ENCODE data around the gene F7. TPM values are rescaled to one million over a fixed set of nuclear protein-coding genes. Genes with fewer than 3 reads are reported as not detected.

The F7 gene
- total and polyA plus RNA-seq, 2 donors (not counting 3 experiments of a cell fraction or from before 2014, with no cell fraction given) = not detected

DNA sequence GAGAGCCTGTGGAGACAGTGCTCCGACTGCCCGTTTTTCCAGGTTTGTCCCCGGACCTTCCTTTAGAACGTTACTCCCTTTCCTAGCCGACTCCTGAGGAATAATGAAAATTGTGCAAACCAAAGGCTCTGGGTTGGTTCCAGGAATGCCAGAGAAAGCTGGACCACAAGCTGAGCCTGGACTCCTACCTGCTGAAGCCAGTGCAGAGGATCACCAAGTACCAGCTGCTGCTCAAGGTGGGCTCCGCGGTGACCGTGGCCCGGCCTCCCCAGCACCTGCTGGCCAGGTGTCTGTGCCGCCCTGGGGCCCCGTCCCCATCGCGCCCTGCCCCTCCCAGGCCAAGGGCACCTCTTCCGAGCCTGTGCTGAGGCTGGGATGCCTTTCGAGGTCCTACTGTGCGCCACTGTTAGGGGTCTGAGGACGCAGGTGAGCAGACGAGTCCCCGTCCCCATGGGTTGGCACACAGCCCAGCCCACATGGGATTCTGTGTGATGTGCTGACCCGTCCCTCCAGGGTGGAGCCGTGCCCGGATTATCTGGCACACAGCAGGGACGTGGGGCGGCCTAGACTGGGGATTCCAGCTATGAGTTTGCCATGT is 20.5 kb upstream of the F7 start:
- H3K4me3 ChIP-seq (replicated peaks in 1 of 3; ENCODE audit: insufficient read depth in 1 of 3, low read depth in 1 of 3, low read length in 3 of 3) = no peak overlapping the region
- H3K9ac ChIP-seq (replicated peaks; ENCODE audit: extremely low read depth, insufficient read depth, low read length) = no peak overlapping the region
- H3K9me1 ChIP-seq (replicated peaks; ENCODE audit: control insufficient read depth, extremely low read depth, insufficient read depth, low read length) = no peaks in the 10 kb centered on the region
- no peaks in the 10 kb centered on the region for H3K36me3 ChIP-seq (ENCODE audit: control insufficient read depth in 2 of 2, extremely low read depth in 1 of 2, insufficient read depth in 2 of 2, low read length in 2 of 2)
- no peaks in the 10 kb centered on the region for H3K27me3 ChIP-seq (ENCODE audit: control insufficient read depth in 2 of 2, insufficient read depth in 2 of 2, low read length in 2 of 2)
- H3K27ac ChIP-seq (ENCODE audit: insufficient read depth, low read depth, low read length) = no peak overlapping the region
- no peak for FAIRE-seq
- no peaks in the 10 kb centered on the region for H3K9me3 ChIP-seq (replicated peaks; ENCODE audit: control insufficient read depth, insufficient read depth, low read length)
- CTCF ChIA-PET = no interaction called here
- no TSS peak for BruUV-seq (replicated peaks)
- no peaks in the 10 kb centered on the region for H3K79me2 ChIP-seq (ENCODE audit: control insufficient read depth, insufficient read depth, low read length)
- H3K4me1 ChIP-seq (ENCODE audit: control insufficient read depth, extremely low read depth, insufficient read depth, low read length) = no peaks in the 10 kb centered on the region
- H3K4me2 ChIP-seq (ENCODE audit: insufficient read depth, low read length) = no peak overlapping the region
- DNase-seq (ENCODE audit: low read depth, low spot score) = no peak
- no peaks in the 10 kb centered on the region for H4K20me1 ChIP-seq (replicated peaks; ENCODE audit: control insufficient read depth, extremely low read depth, insufficient read depth, low read length)
- dilution Hi-C loops (cut with MboI; ENCODE audit: extremely low pct_ligation_motif_present, low sequenced_read_pairs) (no loop called here), intact Hi-C loops (cut with micrococcal nuclease) (no loop called here)
- TF ChIP-seq, protein P1, sequence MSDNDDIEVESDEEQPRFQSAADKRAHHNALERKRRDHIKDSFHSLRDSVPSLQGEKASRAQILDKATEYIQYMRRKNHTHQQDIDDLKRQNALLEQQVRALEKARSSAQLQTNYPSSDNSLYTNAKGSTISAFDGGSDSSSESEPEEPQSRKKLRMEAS (IDR thresholded peaks at IDR 0.05; ENCODE audit: insufficient read depth, insufficient read length) = no peak
- TF ChIP-seq POLR2AphosphoS5 (IDR thresholded peaks at IDR 0.05; ENCODE audit: insufficient read depth, low read depth, low read length) = no peak
- no peak for TF ChIP-seq FOS (IDR thresholded peaks at IDR 0.05; ENCODE audit: borderline replicate concordance, insufficient read depth, low read length)
- TF ChIP-seq JUN (IDR thresholded peaks at IDR 0.05; ENCODE audit: borderline replicate concordance, insufficient read depth, insufficient read length, low read depth) = no peak
- TF ChIP-seq MYC (IDR thresholded peaks at IDR 0.05; ENCODE audit: low read depth, low read length) = no peak
- no peak for TF ChIP-seq EZH2 (IDR thresholded peaks at IDR 0.05; ENCODE audit: borderline replicate concordance, low read depth, low read length, severe bottlenecking)
- no peak for TF ChIP-seq GATA2 (IDR thresholded peaks at IDR 0.05; ENCODE audit: insufficient read depth, insufficient read length, low read depth, low read length)
- H2AFZ ChIP-seq (ENCODE audit: low read depth, low read length) = no peak overlapping the region
- POLR2A ChIA-PET = no interaction called here
